Activated CD4-positive, alpha-beta T cell treated with anti-CD3 and anti-CD28 coated beads, Interleukin-2, amount 50 U/mL, for 24 hours (primary cell): ENCODE results near the gene ST3GAL4.

Experiments used
- DNase-seq, 2 donors: peaks; one replicate each; pipeline ENCODE4 v3.0.0-alpha.2; 2020; ENCODE audit warnings: low read depth in 1 of 2, low spot score in 1 of 2

ST3GAL4 gene

DNA sequence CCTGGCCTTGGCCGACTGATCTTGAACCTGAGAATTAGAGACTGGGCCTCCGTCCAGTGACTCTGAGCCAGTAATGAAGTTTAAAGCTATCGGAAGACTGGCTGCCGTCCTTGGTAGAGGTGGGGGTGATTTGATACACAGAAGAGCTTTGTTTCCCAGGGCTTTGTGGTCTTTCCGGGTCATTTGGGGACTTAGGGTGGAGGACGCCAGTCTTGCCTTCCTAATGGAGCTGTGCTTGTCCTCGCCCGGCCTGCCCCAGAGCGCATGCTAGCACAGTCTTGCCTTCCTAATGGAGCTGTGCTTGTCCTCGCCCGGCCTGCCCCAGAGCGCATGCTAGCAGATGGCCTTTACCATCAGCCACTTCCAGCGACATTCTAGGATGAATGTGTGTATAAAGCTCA is 65.8 kb downstream of the ST3GAL4 start:
- no peak for DNase-seq

GRCh38 chr11:126422446-126422845 is 67.0 kb downstream of the ST3GAL4 start:
- no peak for DNase-seq

GRCh38 chr11:126423154-126423553 is 67.7 kb downstream of the ST3GAL4 start:
- no peak for DNase-seq

- no peak for DNase-seq
Observed at GRCh38 chr11:126423743-126424142, 68.3 kb downstream of the ST3GAL4 start.

- no peak for DNase-seq
Observed at GRCh38 chr11:126424471-126425039, 69.1 kb downstream of the ST3GAL4 start.

DNA sequence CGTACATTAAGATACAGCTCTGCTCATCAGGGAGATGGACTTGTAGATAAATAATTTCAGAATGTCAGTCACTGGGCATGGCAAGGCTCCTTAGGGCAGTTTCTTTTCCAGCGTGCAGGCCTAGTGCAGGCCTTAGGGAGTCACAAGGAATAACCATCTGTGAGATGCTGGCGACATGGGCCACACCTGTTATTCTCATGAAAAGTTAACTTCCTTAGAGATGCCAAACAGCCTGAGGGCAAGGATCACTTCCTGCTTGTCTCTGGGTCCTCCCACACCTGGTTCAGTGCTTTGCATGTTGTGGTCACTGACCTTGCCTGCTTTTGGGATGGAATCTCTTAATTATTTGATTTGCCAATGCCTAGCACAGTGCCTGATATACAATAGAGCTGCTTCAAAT is 70.6 kb downstream of the ST3GAL4 start:
- no peak for DNase-seq

DNA sequence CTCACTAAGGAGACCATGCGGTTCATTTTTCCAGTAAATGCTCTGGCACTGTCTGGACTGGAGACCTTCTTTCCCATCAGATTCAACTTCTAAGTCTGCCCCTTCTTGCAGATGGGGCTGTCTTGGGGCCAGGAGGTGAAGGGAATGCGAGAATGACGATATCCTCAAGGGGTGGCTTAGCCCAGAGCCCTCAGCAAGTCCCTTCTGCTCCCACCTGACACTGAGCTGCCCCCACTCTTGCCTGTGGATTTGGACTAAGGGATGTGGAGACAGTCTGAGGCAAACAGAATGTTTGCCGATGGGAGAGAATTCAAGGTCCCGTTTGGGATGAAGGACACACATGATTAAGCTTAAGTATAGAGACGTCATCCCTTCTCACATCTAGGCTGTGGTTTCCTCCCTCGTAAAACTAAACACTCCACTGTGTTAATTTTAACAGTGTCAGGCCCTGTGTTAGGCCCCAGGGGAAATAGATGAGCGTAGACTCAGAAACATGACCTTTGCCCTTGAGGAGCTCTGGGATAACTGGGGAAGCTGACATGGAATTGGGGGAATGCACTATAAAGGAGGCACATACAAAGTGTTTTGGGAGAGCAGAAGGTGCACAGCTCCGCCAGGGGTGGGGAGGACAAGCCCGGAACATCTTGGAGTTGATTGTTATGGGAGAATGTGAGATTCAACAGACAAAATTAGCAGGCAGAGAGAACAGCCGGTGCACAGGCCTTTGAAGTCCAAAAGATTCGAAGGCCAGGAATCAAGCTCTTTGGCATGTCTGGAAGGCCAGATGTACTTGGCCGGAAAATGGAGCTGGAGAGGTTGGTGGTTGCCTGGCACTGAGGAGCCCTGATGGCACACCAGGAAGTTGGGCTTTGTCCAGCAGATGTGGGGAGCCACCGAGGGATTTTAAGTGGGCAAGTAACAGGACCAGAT is 71.6 kb downstream of the ST3GAL4 start:
- no peak for DNase-seq

DNA sequence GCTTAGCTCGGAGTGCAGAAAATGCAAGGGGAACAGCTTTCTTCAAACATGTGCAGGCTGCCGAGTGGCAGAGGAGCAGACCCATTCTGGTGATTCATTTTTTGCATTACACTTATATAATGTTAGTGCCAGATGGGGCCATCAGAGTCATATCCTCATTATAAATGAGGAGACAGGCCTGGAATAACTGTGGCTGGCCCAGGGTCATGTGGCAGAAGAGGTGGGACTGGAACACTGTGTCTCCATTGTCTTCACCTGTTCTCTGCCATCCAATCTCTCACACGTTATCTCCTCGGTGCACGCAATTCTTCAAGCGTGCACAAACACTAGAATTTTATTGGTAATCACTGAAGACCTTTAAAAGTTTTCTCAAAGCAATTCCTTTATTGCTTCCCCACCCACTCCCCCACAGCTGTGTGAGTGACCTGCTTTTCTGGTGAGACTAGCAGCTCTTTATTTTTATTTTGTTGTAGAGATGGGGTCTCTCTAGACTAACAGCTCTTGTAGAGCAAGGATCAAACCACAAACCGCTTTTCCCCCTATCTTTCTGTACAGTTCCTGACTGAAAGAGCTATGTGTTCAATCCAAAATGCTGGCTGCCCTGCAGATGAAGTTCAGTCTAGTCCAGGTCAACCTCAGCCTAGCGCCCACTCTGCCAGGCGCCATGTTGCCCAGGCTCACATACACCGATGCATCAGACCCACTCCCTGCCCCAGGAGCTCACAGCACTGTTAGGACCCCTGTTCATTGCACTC is 75.3 kb downstream of the ST3GAL4 start:
- DNase-seq = no peak

DNA sequence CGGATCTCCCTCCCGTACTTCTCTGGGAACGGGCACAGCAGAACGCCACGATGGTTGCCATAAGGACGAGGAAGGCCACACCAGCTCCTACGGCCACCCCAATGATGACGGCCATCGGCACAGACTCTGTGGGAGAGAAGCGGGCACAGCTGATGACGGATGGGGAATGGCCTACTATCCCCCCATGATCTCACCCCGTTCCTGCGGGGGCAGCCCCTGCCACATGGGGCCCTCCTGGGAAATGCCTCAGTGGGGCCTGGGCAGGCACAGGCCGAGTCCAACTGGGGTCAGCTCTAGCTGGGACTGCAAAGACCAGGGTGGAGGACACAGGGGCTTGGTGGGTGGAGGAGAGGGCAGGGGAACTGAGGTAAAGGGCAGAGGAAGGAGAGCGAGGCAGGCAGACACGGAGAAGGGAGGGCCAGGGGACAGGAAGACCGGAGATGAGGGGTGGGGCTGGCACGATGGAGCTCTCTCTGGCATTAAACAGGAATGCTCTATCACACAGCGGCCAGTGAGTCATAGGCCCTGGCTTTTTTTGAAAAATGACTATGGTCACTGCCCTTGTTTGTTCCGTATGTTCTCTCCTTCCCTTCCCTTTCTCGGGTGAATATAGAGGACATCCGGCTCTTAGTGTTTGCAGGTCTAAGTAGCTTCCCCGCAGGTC is 76.0 kb downstream of the ST3GAL4 start:
- no peak for DNase-seq

DNA sequence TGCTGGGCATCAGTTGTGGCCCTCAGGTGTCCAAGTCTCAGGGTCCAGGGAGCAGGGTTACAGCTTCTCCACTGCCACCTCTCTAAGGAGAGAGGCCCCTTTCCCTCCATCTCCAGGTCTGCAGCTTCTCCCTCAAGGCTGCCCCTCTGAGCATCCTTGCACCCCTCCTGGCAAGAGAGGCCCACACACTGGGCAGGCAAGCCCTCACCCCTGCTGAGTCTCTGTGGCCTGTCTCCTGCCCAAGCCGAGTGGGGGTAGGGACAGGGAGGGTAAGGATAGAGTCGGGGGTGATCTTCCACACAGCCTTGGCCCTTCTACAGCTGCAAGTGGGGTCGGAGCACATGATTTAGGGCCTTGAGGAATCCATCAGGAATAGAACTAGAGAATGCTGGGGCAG is 76.6 kb downstream of the ST3GAL4 start:
- no peak for DNase-seq

- no peak for DNase-seq
Observed at GRCh38 chr11:126432525-126432924, 77.0 kb downstream of the ST3GAL4 start.

GRCh38 chr11:126433244-126433846 is 77.9 kb downstream of the ST3GAL4 start:
- no peak for DNase-seq

GRCh38 chr11:126433989-126434949 is 78.8 kb downstream of the ST3GAL4 start:
- no peak for DNase-seq

DNA sequence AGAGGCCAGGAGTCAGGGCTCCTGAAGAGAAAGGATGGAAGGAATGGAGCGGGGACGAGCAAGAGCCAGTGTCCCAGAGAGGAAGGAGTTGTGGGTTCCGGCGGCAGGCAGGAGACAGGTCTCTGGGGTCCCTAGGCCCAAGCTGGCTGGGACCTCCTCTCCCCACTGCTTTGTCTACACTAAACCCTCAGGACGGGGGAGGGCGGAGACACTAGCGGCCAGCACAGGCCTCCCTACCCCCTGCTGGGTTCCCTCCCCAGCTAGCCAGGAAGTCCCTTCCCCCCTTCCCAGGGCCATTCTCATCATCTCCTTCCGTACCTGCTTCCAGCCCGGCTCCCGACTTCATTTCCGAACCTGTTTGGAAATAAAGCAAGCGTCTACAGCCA is 79.5 kb downstream of the ST3GAL4 start:
- no peak for DNase-seq

DNA sequence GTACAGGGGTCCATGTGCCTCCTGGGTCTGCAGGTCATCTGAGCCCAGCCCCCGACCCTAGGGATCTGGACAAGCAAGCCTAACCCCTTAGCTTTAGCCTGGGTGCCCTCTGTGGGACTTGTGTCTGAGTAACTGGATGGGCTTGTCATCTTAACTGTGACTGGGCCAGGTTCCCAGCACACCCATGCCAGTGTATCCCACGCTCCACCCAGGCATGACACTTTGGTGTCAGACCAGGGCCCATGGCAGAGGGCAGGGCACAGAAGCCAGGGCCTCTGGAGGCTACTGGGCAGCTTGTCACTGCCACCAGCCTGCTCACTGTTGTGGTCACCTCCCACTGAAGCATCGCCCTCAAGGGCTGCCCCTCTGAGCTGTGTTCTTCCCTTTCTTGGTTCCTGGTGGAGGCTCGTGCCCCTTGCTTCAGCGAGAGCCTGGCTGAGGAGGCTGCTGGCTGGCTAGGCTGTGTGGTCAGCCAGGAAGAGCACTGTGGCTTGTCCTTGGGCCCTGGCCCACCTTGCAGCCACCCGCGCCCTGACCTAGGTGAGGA is 80.8 kb downstream of the ST3GAL4 start:
- DNase-seq = no peak

- no peak for DNase-seq
Observed at GRCh38 chr11:126437731-126438130, 82.2 kb downstream of the ST3GAL4 start.

GRCh38 chr11:126438272-126438671 is 82.8 kb downstream of the ST3GAL4 start:
- DNase-seq = no peak

DNA sequence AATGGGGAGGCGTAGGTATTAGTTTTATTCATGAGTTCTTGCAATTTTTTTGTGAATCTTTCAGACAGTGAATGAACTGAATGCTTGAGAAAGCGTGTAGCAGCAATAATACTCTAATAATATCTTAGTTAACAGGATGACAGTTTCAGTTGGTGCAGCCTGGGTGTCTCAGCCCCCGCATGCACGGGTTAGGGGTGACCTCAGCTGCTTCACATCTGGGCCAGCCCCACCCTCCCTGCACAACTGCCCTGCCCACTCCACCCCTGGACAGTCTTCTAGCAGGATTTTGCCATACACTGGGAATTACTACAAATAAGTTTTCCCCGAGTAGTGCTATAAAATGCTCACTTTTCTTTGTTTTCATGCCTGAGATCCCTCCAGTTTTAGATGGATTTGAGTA is 83.2 kb downstream of the ST3GAL4 start:
- DNase-seq = no peak

DNA sequence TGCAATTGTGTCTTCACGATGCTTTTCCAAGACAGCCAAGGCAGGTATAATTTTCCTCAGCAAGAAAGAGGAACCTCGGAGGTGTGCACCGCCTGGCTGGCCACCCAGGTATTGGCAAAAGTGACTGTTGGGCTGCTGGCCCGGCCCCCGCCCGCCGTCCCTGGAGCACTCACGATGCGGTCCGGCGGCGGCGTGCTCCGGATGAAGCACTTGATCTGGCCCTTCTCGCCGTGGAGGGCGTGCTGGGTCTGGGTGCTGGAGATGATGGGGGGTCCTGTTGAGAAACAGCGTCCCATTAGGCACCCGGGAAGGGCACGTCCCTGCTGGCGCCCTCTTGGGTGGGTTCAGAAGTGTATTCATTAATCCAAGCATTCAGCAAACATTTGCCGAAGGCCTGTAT is 84.8 kb downstream of the ST3GAL4 start:
- DNase-seq = no peak
